ENCODE data around the gene ATG5. TPM values are rescaled to one million over a fixed set of nuclear protein-coding genes. Genes with fewer than 3 reads are reported as not detected.

The ATG5 gene
- total RNA-seq, 1 donor from 2014 or later, result 25.5 TPM

- no peak overlapping the region for H3K4me3 ChIP-seq (ENCODE audit: low read depth, low read length)
- no peak for TF ChIP-seq CTCF (conservative IDR thresholded peaks at IDR 0.05; ENCODE audit: low read depth, low read length)
- no peak for DNase-seq (ENCODE audit: low read depth)
Measured at GRCh38 chr6:106160189-106160588, 165.4 kb downstream of the ATG5 start.

GRCh38 chr6:106159531-106159940 is 166.0 kb downstream of the ATG5 start:
- DNase-seq (ENCODE audit: low read depth), result peak; percentile 54

GRCh38 chr6:106158816-106159215 is 166.7 kb downstream of the ATG5 start:
- no peak overlapping the region for H3K4me3 ChIP-seq (ENCODE audit: low read depth, low read length)
- no peak for TF ChIP-seq CTCF (conservative IDR thresholded peaks at IDR 0.05; ENCODE audit: low read depth, low read length)
- DNase-seq (ENCODE audit: low read depth), result no peak

More at GRCh38 chr6:106159531-106159940, 166.0 kb downstream of the ATG5 start:
- no peak for TF ChIP-seq CTCF (conservative IDR thresholded peaks at IDR 0.05; ENCODE audit: low read depth, low read length)
- no peak overlapping the region for H3K4me3 ChIP-seq (ENCODE audit: low read depth, low read length)

- no peak overlapping the region for H3K4me3 ChIP-seq (ENCODE audit: low read depth, low read length)
- TF ChIP-seq CTCF (conservative IDR thresholded peaks at IDR 0.05; ENCODE audit: low read depth, low read length), result no peak
- DNase-seq (ENCODE audit: low read depth), result no peak
Measured at GRCh38 chr6:106156863-106157262, 168.7 kb downstream of the ATG5 start.

GRCh38 chr6:106156413-106156812 is 169.1 kb downstream of the ATG5 start:
- DNase-seq (ENCODE audit: low read depth), result no peak
- H3K4me3 ChIP-seq (ENCODE audit: low read depth, low read length), result no peak overlapping the region
- TF ChIP-seq CTCF (conservative IDR thresholded peaks at IDR 0.05; ENCODE audit: low read depth, low read length), result no peak

- no peak overlapping the region for H3K4me3 ChIP-seq (ENCODE audit: low read depth, low read length)
- no peak for TF ChIP-seq CTCF (conservative IDR thresholded peaks at IDR 0.05; ENCODE audit: low read depth, low read length)
- DNase-seq (ENCODE audit: low read depth), result no peak
Measured at GRCh38 chr6:106155219-106155830, 170.2 kb downstream of the ATG5 start.

GRCh38 chr6:106154326-106154725 is 171.2 kb downstream of the ATG5 start:
- no peak overlapping the region for H3K4me3 ChIP-seq (ENCODE audit: low read depth, low read length)
- no peak for TF ChIP-seq CTCF (conservative IDR thresholded peaks at IDR 0.05; ENCODE audit: low read depth, low read length)

More at GRCh38 chr6:106154326-106154725, 171.2 kb downstream of the ATG5 start:
- no peak for DNase-seq (ENCODE audit: low read depth)

Data from epithelial cell of proximal tubule (primary cell).